IPS-20b (cell line): ENCODE data around the gene PCDH9.

Experiments
- H3K27ac ChIP-seq: one replicate; pipeline ENCODE4 v1.5.1; 2013; ENCODE audit warnings: low read length
- H3K27me3 ChIP-seq: 2 replicates; pipeline ENCODE4 v1.6.1; 2013; ENCODE audit warnings: mild to moderate bottlenecking, low read length, inconsistent platforms; ENCODE audit not compliant: insufficient read depth
- H3K36me3 ChIP-seq: 2 replicates; pipeline ENCODE4 v1.6.1; 2013; ENCODE audit warnings: low read depth, mild to moderate bottlenecking, inconsistent platforms, low read length, moderate library complexity; ENCODE audit not compliant: insufficient read depth
- H3K4me1 ChIP-seq: 2 replicates; pipeline ENCODE4 v1.6.1; 2013; ENCODE audit warnings: mild to moderate bottlenecking, control low read depth, inconsistent platforms, low read length, moderate library complexity; ENCODE audit not compliant: insufficient read depth
- H3K4me3 ChIP-seq: 2 replicates; pipeline ENCODE4 v1.5.1; 2013; ENCODE audit warnings: mild to moderate bottlenecking, low read length, inconsistent platforms
- H3K9ac ChIP-seq: 2 replicates; pipeline ENCODE4 v1.6.1; 2013; ENCODE audit warnings: low read depth, mild to moderate bottlenecking, inconsistent platforms, low read length, moderate library complexity
- H3K9me3 ChIP-seq: 2 replicates; pipeline ENCODE4 v1.6.1; 2013; ENCODE audit warnings: mild to moderate bottlenecking, low read depth, low read length, inconsistent platforms; ENCODE audit not compliant: insufficient read depth

Gene PCDH9

DNA sequence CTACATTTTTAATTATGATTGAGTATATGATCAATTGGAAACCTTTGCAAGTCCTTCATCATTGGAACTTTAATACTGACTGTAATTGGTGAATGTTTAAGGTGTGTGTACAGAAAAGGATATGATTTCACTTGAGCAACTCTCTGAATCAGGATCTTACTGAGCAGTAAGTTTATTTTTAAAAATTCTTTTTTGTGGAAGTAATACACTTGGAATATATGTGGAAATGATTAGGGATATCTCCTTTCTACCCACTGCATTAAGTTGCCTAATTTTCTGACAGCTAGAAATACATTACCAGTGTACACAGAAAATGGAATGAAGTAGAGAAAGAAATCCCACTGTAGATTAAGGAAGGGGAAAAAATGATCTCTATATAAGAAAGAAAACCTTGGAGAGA, 865.8 kb downstream of the PCDH9 start:
- H3K36me3 ChIP-seq = no peaks in the 10 kb centered on the region; the same call in 1 of the 2 replicates
- H3K9me3 ChIP-seq = peaks cover 8% of the 10 kb centered on the region
- H3K4me1 ChIP-seq = no peaks in the 10 kb centered on the region
- H3K27ac ChIP-seq = no peak overlapping the region
- H3K4me3 ChIP-seq = no peak overlapping the region
- no peaks in the 10 kb centered on the region for H3K27me3 ChIP-seq
- H3K9ac ChIP-seq = no peak overlapping the region

DNA sequence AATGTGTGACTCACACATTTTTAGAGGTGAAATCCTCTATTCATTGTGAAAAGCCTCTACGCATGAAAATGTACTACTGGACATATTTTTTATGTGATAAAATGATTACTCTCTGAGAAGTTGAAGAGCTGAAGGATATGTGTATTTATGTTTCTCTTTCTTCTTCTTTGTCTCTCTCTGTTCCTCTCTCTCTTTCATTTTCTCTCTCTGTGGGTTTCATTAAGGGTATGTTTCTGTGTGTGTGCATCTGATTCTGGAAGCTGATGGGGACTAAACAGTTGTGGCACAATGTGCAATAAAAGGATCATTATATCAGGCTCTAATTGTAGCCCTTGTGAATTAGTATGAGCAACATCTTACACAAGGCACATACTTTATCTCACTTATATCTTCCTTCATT, 867.7 kb downstream of the PCDH9 start:
- no peaks in the 10 kb centered on the region for H3K27me3 ChIP-seq
- no peaks in the 10 kb centered on the region for H3K36me3 ChIP-seq

DNA sequence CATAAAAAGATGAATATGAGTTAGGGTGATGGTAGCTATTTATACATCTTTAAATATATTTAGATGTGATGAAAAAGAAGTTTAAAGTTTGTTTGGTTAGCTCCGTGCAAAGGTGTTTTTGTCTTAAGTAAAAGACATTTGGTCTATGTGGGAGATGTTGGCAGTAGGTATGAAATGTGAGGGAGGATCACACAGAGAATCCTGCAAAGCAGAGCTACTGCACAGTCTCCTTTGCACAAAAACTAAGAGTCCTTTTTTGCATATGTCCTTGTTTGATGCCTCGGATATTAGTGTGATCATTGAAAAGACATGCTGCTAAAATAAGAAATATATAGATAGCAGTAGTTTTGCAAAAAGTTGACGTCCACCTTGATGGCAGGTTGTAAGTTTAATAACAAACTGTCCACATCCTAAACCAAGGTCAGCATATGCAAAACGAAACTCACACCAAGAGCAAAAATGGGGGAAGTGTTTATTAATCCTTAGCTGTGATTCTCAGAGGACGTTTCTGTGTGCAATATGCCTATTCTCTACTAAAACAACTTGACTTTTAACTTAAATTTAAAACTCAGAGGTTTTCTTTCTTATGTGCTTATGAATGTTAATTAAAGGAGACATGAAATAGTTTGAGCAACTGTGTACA, 870.1 kb downstream of the PCDH9 start:
- H3K4me3 ChIP-seq = no peak overlapping the region
- H3K27me3 ChIP-seq = no peaks in the 10 kb centered on the region
- H3K9me3 ChIP-seq = no peaks in the 10 kb centered on the region
- no peak overlapping the region for H3K9ac ChIP-seq
- H3K36me3 ChIP-seq = no peaks in the 10 kb centered on the region
- no peak overlapping the region for H3K27ac ChIP-seq
- H3K4me1 ChIP-seq = peaks cover 6% of the 10 kb centered on the region

More for the DNA sequence above, 867.7 kb downstream of the PCDH9 start:
- H3K9me3 ChIP-seq = no peaks in the 10 kb centered on the region
- H3K4me3 ChIP-seq = no peak overlapping the region
- H3K9ac ChIP-seq = no peak overlapping the region
- no peak overlapping the region for H3K27ac ChIP-seq
- no peaks in the 10 kb centered on the region for H3K4me1 ChIP-seq

DNA sequence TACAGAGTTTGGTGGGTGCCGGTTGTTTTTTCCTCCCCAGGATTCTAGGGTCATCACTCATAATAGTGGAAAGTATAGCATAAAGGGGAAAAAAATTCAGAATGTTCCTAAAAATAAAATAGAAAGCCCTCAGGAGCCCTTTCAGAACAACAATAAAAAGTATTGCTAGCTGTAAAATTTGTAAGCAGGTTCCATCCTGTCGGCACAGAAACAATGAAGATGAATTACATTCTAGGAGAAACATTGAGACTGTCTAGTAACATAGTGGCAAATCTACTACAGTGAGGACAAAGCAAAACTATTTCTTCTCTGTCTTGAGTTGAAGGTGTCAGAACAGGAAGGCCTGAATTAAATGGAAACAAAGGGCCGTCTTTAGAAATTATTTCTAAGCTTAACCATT, 870.7 kb downstream of the PCDH9 start:
- no peaks in the 10 kb centered on the region for H3K27me3 ChIP-seq
- H3K27ac ChIP-seq = no peak overlapping the region
- H3K36me3 ChIP-seq = no peaks in the 10 kb centered on the region
- H3K4me3 ChIP-seq = no peak overlapping the region
- H3K9me3 ChIP-seq = no peaks in the 10 kb centered on the region
- H3K4me1 ChIP-seq = peaks cover 9% of the 10 kb centered on the region
- no peak overlapping the region for H3K9ac ChIP-seq

DNA sequence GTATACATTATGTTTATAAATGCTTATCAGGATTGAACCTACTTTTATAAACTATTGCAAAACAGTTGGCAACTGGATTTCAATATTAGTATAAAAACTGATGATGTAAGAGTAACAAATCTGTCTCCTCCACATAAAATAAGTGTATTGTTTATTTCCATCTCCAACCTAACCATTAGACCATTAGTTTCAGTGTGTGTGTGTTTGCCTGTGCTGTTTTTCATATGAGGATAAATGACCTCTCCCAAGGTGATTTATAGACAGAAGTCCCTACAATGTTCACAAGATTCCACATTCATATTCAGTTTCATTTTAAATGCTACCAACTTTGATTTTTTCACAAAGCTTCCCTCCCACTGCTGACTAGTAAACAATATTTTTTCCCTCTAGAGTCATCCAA, 871.6 kb downstream of the PCDH9 start:
- no peak overlapping the region for H3K27ac ChIP-seq
- H3K9ac ChIP-seq = no peak overlapping the region
- no peaks in the 10 kb centered on the region for H3K27me3 ChIP-seq
- peaks cover 13% of the 10 kb centered on the region for H3K4me1 ChIP-seq
- no peaks in the 10 kb centered on the region for H3K36me3 ChIP-seq
- H3K9me3 ChIP-seq = no peaks in the 10 kb centered on the region
- H3K4me3 ChIP-seq = no peak overlapping the region

DNA sequence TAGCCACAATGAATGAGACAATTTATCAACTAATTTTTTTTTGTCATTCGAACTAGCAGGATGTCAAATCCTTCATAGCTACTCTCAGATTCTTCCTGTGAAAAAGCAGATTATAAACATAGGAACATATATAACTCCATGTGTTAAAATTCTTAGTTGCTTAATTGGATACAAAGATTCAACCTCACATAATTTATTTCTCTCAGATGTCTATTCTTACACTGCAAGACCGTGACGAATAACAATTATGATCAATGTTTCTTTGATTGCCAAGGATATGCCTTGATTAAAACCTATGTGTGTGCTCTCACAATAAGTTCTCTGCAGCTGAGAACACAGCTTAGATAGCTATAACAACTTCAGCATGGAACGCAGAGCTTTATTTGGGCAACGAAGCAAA, 872.7 kb downstream of the PCDH9 start:
- Histone ChIP-seq H3K36me3 (no peaks in the 10 kb centered on the region), H3K27ac (no peak overlapping the region), H3K4me1 (peaks cover 13% of the 10 kb centered on the region), H3K27me3 (no peaks in the 10 kb centered on the region), H3K9ac (no peak overlapping the region), H3K4me3 (no peak overlapping the region), H3K9me3 (no peaks in the 10 kb centered on the region)

DNA sequence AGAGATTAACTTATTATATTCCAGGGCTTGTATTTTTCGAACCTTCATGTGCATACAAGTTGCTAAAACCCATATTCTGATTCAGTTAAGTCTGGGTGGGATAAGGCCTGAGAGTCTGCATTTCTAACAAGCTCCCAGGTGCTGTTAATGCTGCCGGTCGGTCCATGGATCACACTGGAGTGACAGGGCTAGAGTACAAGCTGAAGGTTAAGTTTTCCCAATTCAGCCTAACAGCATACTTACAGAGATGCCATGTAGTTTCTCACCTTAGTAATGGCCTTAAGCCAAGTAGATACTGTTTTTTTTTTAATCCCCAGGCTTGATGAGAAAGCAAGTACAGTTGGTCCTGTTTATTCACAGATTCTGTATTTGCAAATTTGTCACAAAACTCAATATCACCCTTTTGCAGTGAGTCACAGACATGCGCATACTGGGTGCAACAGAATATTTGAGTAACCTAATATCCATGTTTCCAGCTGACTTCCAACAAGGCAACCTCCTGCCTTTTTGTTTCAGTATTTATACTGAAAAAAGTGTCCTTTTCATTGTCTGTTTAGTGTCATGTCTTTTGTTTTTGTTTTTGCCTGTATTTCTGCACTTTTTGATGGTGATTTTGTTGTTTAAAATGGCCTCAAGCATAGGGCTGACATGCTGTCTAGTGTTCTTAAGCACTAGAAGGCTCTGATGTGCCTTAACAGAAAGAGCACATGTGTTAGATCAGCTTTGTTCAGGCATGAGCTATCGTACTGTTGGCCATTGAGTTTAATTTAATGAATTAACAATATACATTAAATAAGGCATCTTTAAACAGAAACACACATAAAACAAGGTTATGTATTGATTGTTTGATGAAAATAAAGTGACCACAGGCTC, 875.0 kb downstream of the PCDH9 start:
- peaks cover 13% of the 10 kb centered on the region for H3K4me1 ChIP-seq
- H3K36me3 ChIP-seq = no peaks in the 10 kb centered on the region
- no peak overlapping the region for H3K9ac ChIP-seq
- no peaks in the 10 kb centered on the region for H3K27me3 ChIP-seq
- no peak overlapping the region for H3K4me3 ChIP-seq
- H3K9me3 ChIP-seq = no peaks in the 10 kb centered on the region
- H3K27ac ChIP-seq = no peak overlapping the region

DNA sequence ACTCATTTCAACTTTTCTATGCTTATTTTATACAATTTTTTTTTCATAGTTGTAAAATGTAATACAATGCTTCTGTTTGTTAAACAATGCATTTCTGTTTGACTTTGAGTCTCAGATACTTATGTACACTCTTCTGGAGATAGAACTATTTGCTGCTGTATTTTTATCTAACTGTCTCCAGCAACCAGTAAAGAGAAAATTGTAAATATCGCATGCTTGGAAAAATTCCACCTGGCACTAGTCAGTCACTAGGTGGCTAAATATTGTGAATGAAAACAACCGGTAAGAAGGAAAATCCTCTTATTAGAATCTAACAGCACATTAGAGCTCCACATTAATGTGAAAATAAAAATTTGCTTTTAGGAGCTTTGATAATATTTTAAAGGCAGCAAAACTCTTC, 876.5 kb downstream of the PCDH9 start:
- no peak overlapping the region for H3K27ac ChIP-seq
- H3K36me3 ChIP-seq = no peaks in the 10 kb centered on the region
- H3K4me3 ChIP-seq = no peak overlapping the region
- H3K27me3 ChIP-seq = no peaks in the 10 kb centered on the region
- no peaks in the 10 kb centered on the region for H3K9me3 ChIP-seq
- H3K4me1 ChIP-seq = peaks cover 13% of the 10 kb centered on the region
- H3K9ac ChIP-seq = no peak overlapping the region

DNA sequence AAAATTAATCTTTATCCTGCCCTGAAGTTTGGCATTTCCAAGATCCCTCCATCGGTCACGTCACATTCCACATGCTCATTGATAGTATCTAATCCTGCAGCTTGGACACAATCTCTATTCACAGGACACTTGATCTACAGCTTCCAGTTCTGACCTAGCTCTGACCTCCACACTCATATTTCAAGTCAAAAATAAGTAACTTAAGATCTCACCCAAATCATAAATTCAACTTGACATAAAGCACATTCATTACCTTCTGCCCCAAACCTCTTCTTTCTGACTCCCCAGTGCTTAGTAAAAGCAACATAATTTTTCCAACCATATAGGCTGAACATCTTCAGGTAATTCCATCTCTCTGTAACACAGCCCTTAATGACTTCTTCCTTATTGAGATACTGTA, 880.2 kb downstream of the PCDH9 start:
- H3K4me1 ChIP-seq = peaks cover 7% of the 10 kb centered on the region
- H3K9ac ChIP-seq = no peak overlapping the region
- H3K27ac ChIP-seq = no peak overlapping the region
- no peaks in the 10 kb centered on the region for H3K9me3 ChIP-seq
- no peaks in the 10 kb centered on the region for H3K27me3 ChIP-seq
- H3K4me3 ChIP-seq = no peak overlapping the region
- H3K36me3 ChIP-seq = no peaks in the 10 kb centered on the region

DNA sequence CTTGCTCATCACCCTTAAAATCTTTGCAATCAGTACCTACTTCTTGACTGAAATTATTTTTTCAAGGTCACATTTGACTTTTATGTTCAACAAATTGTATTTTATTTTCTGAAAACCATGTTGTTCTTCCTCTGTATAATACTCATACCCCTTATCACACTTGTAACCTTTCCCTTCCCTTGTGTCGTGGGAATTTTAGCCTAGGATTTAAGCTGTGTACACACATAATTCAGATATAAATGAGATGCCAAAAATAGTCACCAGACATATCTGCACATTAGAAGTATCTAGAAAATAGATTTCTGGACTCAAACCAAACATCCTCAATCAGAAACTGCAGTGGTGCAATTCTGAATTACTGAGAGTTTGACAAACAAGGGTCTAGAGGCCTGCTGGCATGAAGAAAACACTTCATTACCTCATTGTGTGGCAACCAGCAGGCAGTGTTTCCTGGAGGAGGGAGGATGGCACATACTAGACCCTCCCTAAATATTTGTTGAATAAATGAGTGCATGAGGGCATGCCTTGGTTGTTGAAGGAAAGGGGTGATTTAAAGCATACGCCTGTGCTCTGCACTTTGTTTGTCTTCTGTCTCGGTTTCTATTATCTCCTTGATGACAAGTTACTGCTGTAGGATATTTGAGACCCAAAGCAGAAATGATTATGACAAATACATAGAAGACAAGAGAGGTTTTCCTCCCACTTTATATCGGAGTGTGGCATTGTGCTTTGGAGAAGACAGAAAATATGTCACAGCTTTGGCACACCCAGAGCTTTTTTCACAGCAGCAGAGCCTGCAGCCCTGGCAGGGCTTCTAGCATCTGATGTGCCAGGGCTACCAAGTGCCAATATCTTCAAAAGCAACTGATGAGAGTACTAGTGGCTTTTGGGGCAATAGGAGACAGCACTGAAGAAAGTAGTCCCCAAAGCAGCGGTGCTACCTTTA, 881.1 kb downstream of the PCDH9 start:
- H3K27ac ChIP-seq = no peak overlapping the region
- H3K4me1 ChIP-seq = peaks cover 3% of the 10 kb centered on the region; the same call in 1 of the 2 replicates
- H3K36me3 ChIP-seq = no peaks in the 10 kb centered on the region
- H3K27me3 ChIP-seq = no peaks in the 10 kb centered on the region
- H3K4me3 ChIP-seq = no peak overlapping the region
- no peaks in the 10 kb centered on the region for H3K9me3 ChIP-seq
- H3K9ac ChIP-seq = no peak overlapping the region

DNA sequence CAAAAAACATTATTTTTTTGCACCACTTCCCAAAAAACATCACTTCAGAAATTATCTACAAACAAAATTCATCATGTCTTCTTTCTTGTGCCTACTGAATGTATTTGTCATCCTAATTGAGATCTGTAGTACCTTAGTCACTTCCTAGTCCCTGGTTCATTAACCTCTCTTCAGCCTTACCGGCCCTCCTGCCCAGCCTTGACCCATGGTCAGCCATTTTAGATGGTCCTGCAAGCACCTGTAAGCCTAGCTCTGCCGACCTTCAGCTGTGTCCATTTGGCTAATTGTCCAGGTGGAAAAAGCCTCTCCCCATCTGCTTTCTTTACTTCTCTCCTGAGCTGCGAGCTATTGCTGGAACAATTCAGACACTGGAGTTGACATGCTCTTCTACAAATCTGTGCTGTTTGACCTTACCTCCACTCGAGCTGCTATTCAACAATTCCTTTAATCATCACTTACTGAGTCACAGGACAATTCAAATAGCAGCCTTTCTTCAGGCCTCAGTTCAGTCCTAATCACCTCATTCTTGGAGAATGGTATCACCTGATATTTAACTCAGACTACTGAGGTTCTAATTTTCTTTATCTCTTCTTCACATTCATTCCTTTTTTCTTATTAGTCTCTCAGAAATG, 882.5 kb downstream of the PCDH9 start:
- H3K27me3 ChIP-seq = no peaks in the 10 kb centered on the region
- no peaks in the 10 kb centered on the region for H3K9me3 ChIP-seq
- no peaks in the 10 kb centered on the region for H3K4me1 ChIP-seq
- H3K27ac ChIP-seq = no peak overlapping the region
- no peaks in the 10 kb centered on the region for H3K36me3 ChIP-seq
- no peak overlapping the region for H3K9ac ChIP-seq
- H3K4me3 ChIP-seq = no peak overlapping the region
